Left lung (tissue), 10 donors: ENCODE measurements around the gene HDAC4. TPM values are rescaled to one million over a fixed set of nuclear protein-coding genes. Genes with fewer than 3 reads are reported as not detected.

Experiments used
- ATAC-seq: fragments of 200-7000 bp; cut with Tn5 transposase; one replicate; pipeline ENCODE4 v1.9.1; 2020; ENCODE audit warnings: moderate library complexity
- DNase-seq, 4 donors: peaks; one replicate each; pipeline ENCODE4 v3.0.0-alpha.2; 2013 to 2020
- H3K27ac ChIP-seq, 2 donors: fragments of 200-600 bp; sonication (generic) in 1 of 2; one replicate each; pipeline versions ENCODE4 v1.5.0 to v1.8.0; 2020 to 2021
- H3K27me3 ChIP-seq, 2 donors: fragments of 200-600 bp; sonication (generic) in 1 of 2; one replicate each; pipeline versions ENCODE4 v1.5.0 to v1.8.0; 2020 to 2021
- H3K36me3 ChIP-seq, 2 donors: fragments of 200-600 bp; sonication (generic) in 1 of 2; one replicate each; pipeline versions ENCODE4 v1.5.0 to v1.8.0; 2020 to 2021
- H3K4me1 ChIP-seq, 2 donors: fragments of 200-600 bp; one replicate each; pipeline ENCODE4 v1.8.0; 2021
- H3K4me3 ChIP-seq, 2 donors: fragments of 200-600 bp; sonication (generic) in 1 of 2; one replicate each; pipeline versions ENCODE4 v1.5.0 to v1.8.0; 2020 to 2021; ENCODE audit warnings: mild to moderate bottlenecking in 1 of 2
- H3K9me3 ChIP-seq, 2 donors: fragments of 200-600 bp; sonication (generic) in 1 of 2; one replicate each; pipeline versions ENCODE4 v1.5.0 to v1.8.0; 2020 to 2021
- CTCF ChIP-seq, 2 donors: fragments of 200-600 bp; sonication (generic) in 1 of 2; IDR thresholded peaks; one replicate each; pipeline versions ENCODE4 v1.5.0 to v1.8.0; 2021; ENCODE audit warnings: antibody characterized with exemption in 2 of 2
- intact Hi-C, 2 donors: fragments of 100-400 bp; cut with DNase I; formaldehyde crosslinking; loops; one replicate each; pipeline versions ENCODE4 v1.11.2 to v1.14.2; 2022
- polyA plus RNA-seq, 6 donors: library from polyadenylated mRNA; unstranded; fragments of 120-200 nt; gene quantifications; one replicate each; pipeline ENCODE4 v1.2.1, GENCODE V29; 2013; ENCODE audit not compliant: insufficient read length in 6 of 6
- total RNA-seq, 2 donors: library from RNA; stranded (reverse); fragmentation: NEBNext Ultra II Directional; extraction: Animal tissue kit (Norgen Biotek cat#: 25700); gene quantifications; one replicate each; pipeline ENCODE4 v1.2.1, GENCODE V29; 2021
- donor health status: DM: no; HTN: yes; CAD: no.
- donor health status: DM: no; HTN: no; CAD: no.

The HDAC4 gene
- total and polyA plus RNA-seq, 8 donors: 9.9 to 36.8 (median 12.8) TPM

DNA sequence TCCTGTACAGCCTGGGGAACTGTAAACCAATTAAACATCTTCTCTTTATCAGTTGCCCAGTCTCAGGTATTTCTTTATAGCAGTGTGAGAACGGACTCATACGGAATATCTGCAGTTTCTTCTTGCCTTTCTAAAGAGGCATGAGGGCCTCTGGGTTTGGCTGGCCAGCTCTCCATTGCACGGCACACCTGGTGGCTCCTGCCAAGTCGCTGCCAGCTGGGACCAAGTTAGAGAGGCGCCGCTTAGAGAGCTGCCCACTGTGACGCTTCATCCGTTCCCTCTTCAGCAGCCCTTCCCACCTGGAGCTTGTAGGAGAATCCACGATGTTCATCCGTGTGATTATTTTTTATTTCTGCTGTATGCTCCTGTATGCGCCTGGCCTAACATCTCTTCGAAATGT is 357.5 kb downstream of the HDAC4 start:
- Histone ChIP-seq H3K27me3 (no peaks in the 10 kb centered on the region), H3K27ac (no peak overlapping the region), H3K9me3 (no peaks in the 10 kb centered on the region), H3K36me3 (peaks cover 0 to 5% of the 10 kb centered on the region in 2 donors), H3K4me3 (no peak overlapping the region), H3K4me1 (no peaks in the 10 kb centered on the region)
- no peak for TF ChIP-seq CTCF (IDR thresholded peaks at IDR 0.05)
- no peak for DNase-seq
- ATAC-seq: no peak
- intact Hi-C loops: no loop called here

GRCh38 chr2:239042551-239043320 is 358.1 kb downstream of the HDAC4 start:
- TF ChIP-seq CTCF (IDR thresholded peaks at IDR 0.05): no peak
- H3K27me3 ChIP-seq: no peaks in the 10 kb centered on the region
- H3K36me3 ChIP-seq: no peaks in the 10 kb centered on the region
- H3K27ac ChIP-seq: no peak overlapping the region
- no peaks in the 10 kb centered on the region for H3K9me3 ChIP-seq
- H3K4me1 ChIP-seq: no peaks in the 10 kb centered on the region
- intact Hi-C loops: no loop called here
- ATAC-seq: no peak
- no peak for DNase-seq
- no peak overlapping the region for H3K4me3 ChIP-seq

DNA sequence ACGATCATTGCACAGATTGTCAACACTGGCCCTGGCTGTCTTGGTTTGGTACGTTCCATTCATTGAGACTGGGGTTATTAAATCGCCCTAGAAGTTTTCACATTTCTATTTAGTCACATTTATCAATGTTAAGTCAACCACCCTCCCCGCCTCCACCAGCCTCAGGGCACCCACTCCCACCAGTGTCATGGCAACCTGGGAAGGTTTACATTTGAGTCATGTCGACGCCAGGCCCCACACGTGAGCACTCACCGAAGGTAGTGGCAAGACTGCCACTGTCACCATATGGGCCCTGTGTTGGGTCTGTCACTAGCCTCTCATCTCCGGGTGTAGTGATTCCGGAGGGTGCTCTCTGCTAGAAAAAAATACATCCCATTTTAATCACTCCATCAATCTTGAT is 358.8 kb downstream of the HDAC4 start:
- intact Hi-C loops: no loop called here
- Histone ChIP-seq H3K36me3 (no peaks in the 10 kb centered on the region), H3K27ac (no peak overlapping the region), H3K4me1 (no peaks in the 10 kb centered on the region), H3K9me3 (no peaks in the 10 kb centered on the region), H3K27me3 (no peaks in the 10 kb centered on the region), H3K4me3 (no peak overlapping the region)
- DNase-seq: peak in 1 of 4 donors; percentile 52
- TF ChIP-seq CTCF (IDR thresholded peaks at IDR 0.05): no peak
- ATAC-seq: no peak

GRCh38 chr2:239041062-239041461 is 359.8 kb downstream of the HDAC4 start:
- Histone ChIP-seq H3K4me1 (no peaks in the 10 kb centered on the region), H3K27ac (no peak overlapping the region), H3K9me3 (no peaks in the 10 kb centered on the region), H3K36me3 (no peaks in the 10 kb centered on the region), H3K4me3 (no peak overlapping the region), H3K27me3 (no peaks in the 10 kb centered on the region)
- no peak for TF ChIP-seq CTCF (IDR thresholded peaks at IDR 0.05)
- DNase-seq: peak in 1 of 4 donors; percentile 56
- intact Hi-C loops: no loop called here
- no peak for ATAC-seq

- intact Hi-C loops: no loop called here
- DNase-seq: peak in 1 of 4 donors; percentile 59
- no peak for ATAC-seq
- no peak for TF ChIP-seq CTCF (IDR thresholded peaks at IDR 0.05)
- Histone ChIP-seq H3K9me3 (no peaks in the 10 kb centered on the region), H3K27me3 (peaks cover 0 to 2% of the 10 kb centered on the region in 2 donors), H3K27ac (no peak overlapping the region), H3K4me1 (no peaks in the 10 kb centered on the region), H3K4me3 (no peak overlapping the region), H3K36me3 (no peaks in the 10 kb centered on the region)
Observed at GRCh38 chr2:239040152-239040761, 360.6 kb downstream of the HDAC4 start.
